ENCODE measurements around the gene KDELR1. TPM values are rescaled to one million over a fixed set of nuclear protein-coding genes. Genes with fewer than 3 reads are reported as not detected.

Gene KDELR1
- total RNA-seq, 1 donor from 2014 or later: 51.9 TPM

- Mint-ChIP-seq H3K4me3 (no peak overlapping the region), H3K36me3 (ENCODE audit: low read depth) (no peaks in the 10 kb centered on the region), H3K4me1 (peaks cover 30% of the 10 kb centered on the region), H3K9me3 (peaks cover 7% of the 10 kb centered on the region), H3K27me3 (peaks cover 15% of the 10 kb centered on the region), H3K27ac (no peak overlapping the region)
- TF ChIP-seq CTCF (IDR thresholded peaks at IDR 0.05): no peak
- POLR2A ChIA-PET: interaction anchor here (1.9 kb wide), 1 partner anchor 10 kb away, joined by 5 read pairs; the partner anchor contains the start of gene KDELR1
- ATAC-seq (ENCODE audit: low read depth) (no peak), DNase-seq (no peak)
- CTCF ChIA-PET: interaction anchor here (1.0 to 1.6 kb wide), 2 partner anchors 10 to 89 kb away, joined by 3 to 6 read pairs; partner anchors contain the start of gene KDELR1
- intact Hi-C loops (cut with micrococcal nuclease): no loop called here
Measured at GRCh38 chr19:48401287-48401686, 9.9 kb upstream of the KDELR1 start.

GRCh38 chr19:48400018-48400742 is 8.8 kb upstream of the KDELR1 start:
- peaks cover 3% of the 10 kb centered on the region for H3K9me3 Mint-ChIP-seq
- peak overlapping the region; percentile 12 for H3K4me3 Mint-ChIP-seq
- ChIA-PET POLR2A (interaction anchor here (0.5 to 1.9 kb wide), 4 partner anchors 9 to 81 kb away, joined by 3 to 8 read pairs (median 6); partner anchors contain the start of genes EMP3, KDELR1, SYNGR4 and TMEM143), CTCF (no interaction called here)
- no peak overlapping the region for H3K27ac Mint-ChIP-seq
- TF ChIP-seq CTCF (IDR thresholded peaks at IDR 0.05): no peak
- H3K4me1 Mint-ChIP-seq: peaks cover 35% of the 10 kb centered on the region
- peak; percentile 25 for DNase-seq
- peaks cover 18% of the 10 kb centered on the region for H3K27me3 Mint-ChIP-seq
- intact Hi-C loops (cut with micrococcal nuclease): no loop called here
- peak; percentile 25 for ATAC-seq (ENCODE audit: low read depth)
- H3K36me3 Mint-ChIP-seq (ENCODE audit: low read depth): no peaks in the 10 kb centered on the region

GRCh38 chr19:48398375-48399235 is 7.3 kb upstream of the KDELR1 start:
- peak; percentile 72 for ATAC-seq (ENCODE audit: low read depth)
- intact Hi-C loops (cut with micrococcal nuclease): loop anchor here (1.0 to 2.0 kb wide), 4 partner anchors 16 to 94 kb away; partner anchors contain the start of gene SYNGR4
- POLR2A ChIA-PET: interaction anchor here (0.5 kb wide), 1 partner anchor 12 kb away, joined by 3 read pairs; no protein-coding TSS in a partner anchor

GRCh38 chr19:48398102-48398374 is 6.7 kb upstream of the KDELR1 start:
- ChIA-PET POLR2A (no interaction called here), CTCF (no interaction called here)
- H3K27me3 Mint-ChIP-seq: peaks cover 26% of the 10 kb centered on the region
- no peaks in the 10 kb centered on the region for H3K36me3 Mint-ChIP-seq (ENCODE audit: low read depth)
- peak overlapping the region; percentile 80 for H3K4me3 Mint-ChIP-seq
- DNase-seq: no peak
- peaks cover 43% of the 10 kb centered on the region for H3K4me1 Mint-ChIP-seq
- H3K9me3 Mint-ChIP-seq: peaks cover 3% of the 10 kb centered on the region
- intact Hi-C loops (cut with micrococcal nuclease): loop anchor here (1.0 to 2.0 kb wide), 4 partner anchors 17 to 95 kb away; partner anchors contain the start of gene SYNGR4
- no peak for TF ChIP-seq CTCF (IDR thresholded peaks at IDR 0.05)
- no peak for ATAC-seq (ENCODE audit: low read depth)
- peak overlapping the region; percentile 64 for H3K27ac Mint-ChIP-seq

More at GRCh38 chr19:48398375-48399235, 7.3 kb upstream of the KDELR1 start:
- TF ChIP-seq CTCF (IDR thresholded peaks at IDR 0.05): no peak
- peak; percentile 80 for DNase-seq
- peaks cover 3% of the 10 kb centered on the region for H3K9me3 Mint-ChIP-seq
- H3K4me3 Mint-ChIP-seq: peak overlapping the region; percentile 66
- CTCF ChIA-PET: no interaction called here
- no peaks in the 10 kb centered on the region for H3K36me3 Mint-ChIP-seq (ENCODE audit: low read depth)
- peaks cover 46% of the 10 kb centered on the region for H3K4me1 Mint-ChIP-seq
- H3K27ac Mint-ChIP-seq: no peak overlapping the region
- peaks cover 26% of the 10 kb centered on the region for H3K27me3 Mint-ChIP-seq
